DND-41 (cell line): Measurements from ENCODE around the gene SLC22A14.
"Not testable (repeated sequence)": the region's sequence is repeated elsewhere in the genome, so short reads cannot be mapped to it uniquely, and the experiment has no call there.

Source experiments
- ATAC-seq: fragments of 200-7000 bp; cut with Tn5 transposase; 3 replicates; pipeline ENCODE4 v1.9.1; 2021; ENCODE audit warnings: low read depth; ENCODE audit not compliant: insufficient read depth
- DNase-seq: peaks from one replicate; pipeline ENCODE4 v3.0.0-alpha.2; 2020
- H2AFZ ChIP-seq: 2 replicates; pipeline ENCODE4 v1.6.0; 2012; ENCODE audit warnings: low read depth, low read length
- H3K27ac ChIP-seq: 2 replicates; pipeline ENCODE4 v1.5.1; 2012; ENCODE audit warnings: low read length, inconsistent platforms
- H3K27me3 ChIP-seq: fragments of 200-600 bp; sonication (generic); 2 replicates; pipeline ENCODE4 v1.6.0; 2012; ENCODE audit warnings: low read length, mild to moderate bottlenecking, inconsistent platforms; ENCODE audit not compliant: insufficient read depth, poor library complexity
- H3K36me3 ChIP-seq: 2 replicates; pipeline ENCODE4 v1.5.1; 2012; ENCODE audit warnings: low read length, inconsistent platforms; ENCODE audit not compliant: insufficient read depth
- H3K4me1 ChIP-seq: 2 replicates; pipeline ENCODE4 v1.5.1; 2012; ENCODE audit warnings: mild to moderate bottlenecking, low read length; ENCODE audit not compliant: insufficient read depth
- H3K4me2 ChIP-seq: 2 replicates; pipeline ENCODE4 v1.6.0; 2012; ENCODE audit warnings: mild to moderate bottlenecking, moderate library complexity, low read length, inconsistent platforms; ENCODE audit not compliant: insufficient read depth
- H3K4me3 ChIP-seq, 2 experiments: fragments of 200-600 bp in 1 of 2; shearing (Covaris generic) in 1 of 2; 2 replicates each; pipeline ENCODE4 v1.5.1; 2012 to 2016; ENCODE audit warnings: inconsistent platforms in 2 of 2, low read length in 2 of 2, mild to moderate bottlenecking in 2 of 2, low read depth in 1 of 2, moderate library complexity in 1 of 2
- H3K79me2 ChIP-seq: 2 replicates; pipeline ENCODE4 v1.6.0; 2012; ENCODE audit warnings: low read length, inconsistent platforms; ENCODE audit not compliant: insufficient read depth
- H3K9ac ChIP-seq: 2 replicates; pipeline ENCODE4 v1.6.0; 2012; ENCODE audit warnings: low read depth, mild to moderate bottlenecking, inconsistent platforms, low read length, moderate library complexity
- H3K9me3 ChIP-seq: 2 replicates; pipeline ENCODE4 v1.5.1; 2012; ENCODE audit warnings: low read length, moderate library complexity, mild to moderate bottlenecking, inconsistent platforms; ENCODE audit not compliant: insufficient read depth, severe bottlenecking
- H4K20me1 ChIP-seq: 2 replicates; pipeline ENCODE4 v1.6.0; 2012; ENCODE audit warnings: low read length; ENCODE audit not compliant: insufficient read depth
- EZH2 ChIP-seq: IDR thresholded peaks from 3 replicates; pipeline ENCODE4 v1.6.1; 2012; ENCODE audit warnings: borderline replicate concordance, low read depth, mild to moderate bottlenecking, moderate library complexity, low read length, inconsistent platforms; ENCODE audit not compliant: severe bottlenecking
- TF ChIP-seq, protein P1 (sequence below): IDR thresholded peaks from 2 replicates; pipeline ENCODE4 v1.5.1; 2012; ENCODE audit warnings: borderline replicate concordance, low read length, moderate library complexity, mild to moderate bottlenecking; ENCODE audit not compliant: poor library complexity, severe bottlenecking; ENCODE audit errors: extremely low read depth

The SLC22A14 gene

GRCh38 chr3:38316356-38317191, 34.5 kb downstream of the SLC22A14 start:
- no peaks in the 10 kb centered on the region for H3K36me3 ChIP-seq
- DNase-seq (no peak), ATAC-seq (no peak)
- H3K79me2 ChIP-seq, result no peaks in the 10 kb centered on the region
- H3K27me3 ChIP-seq, result peaks cover 4% of the 10 kb centered on the region
- no peaks in the 10 kb centered on the region for H3K9me3 ChIP-seq
- H3K4me2 ChIP-seq, result no peak overlapping the region
- TF ChIP-seq EZH2, result no peak
- TF ChIP-seq, protein P1, sequence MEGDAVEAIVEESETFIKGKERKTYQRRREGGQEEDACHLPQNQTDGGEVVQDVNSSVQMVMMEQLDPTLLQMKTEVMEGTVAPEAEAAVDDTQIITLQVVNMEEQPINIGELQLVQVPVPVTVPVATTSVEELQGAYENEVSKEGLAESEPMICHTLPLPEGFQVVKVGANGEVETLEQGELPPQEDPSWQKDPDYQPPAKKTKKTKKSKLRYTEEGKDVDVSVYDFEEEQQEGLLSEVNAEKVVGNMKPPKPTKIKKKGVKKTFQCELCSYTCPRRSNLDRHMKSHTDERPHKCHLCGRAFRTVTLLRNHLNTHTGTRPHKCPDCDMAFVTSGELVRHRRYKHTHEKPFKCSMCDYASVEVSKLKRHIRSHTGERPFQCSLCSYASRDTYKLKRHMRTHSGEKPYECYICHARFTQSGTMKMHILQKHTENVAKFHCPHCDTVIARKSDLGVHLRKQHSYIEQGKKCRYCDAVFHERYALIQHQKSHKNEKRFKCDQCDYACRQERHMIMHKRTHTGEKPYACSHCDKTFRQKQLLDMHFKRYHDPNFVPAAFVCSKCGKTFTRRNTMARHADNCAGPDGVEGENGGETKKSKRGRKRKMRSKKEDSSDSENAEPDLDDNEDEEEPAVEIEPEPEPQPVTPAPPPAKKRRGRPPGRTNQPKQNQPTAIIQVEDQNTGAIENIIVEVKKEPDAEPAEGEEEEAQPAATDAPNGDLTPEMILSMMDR, result no peak
- H4K20me1 ChIP-seq, result no peaks in the 10 kb centered on the region
- no peak overlapping the region for H3K27ac ChIP-seq
- H3K4me3 ChIP-seq, result no peak overlapping the region
- no peaks in the 10 kb centered on the region for H3K4me1 ChIP-seq
- no peak overlapping the region for H2AFZ ChIP-seq
- no peak overlapping the region for H3K9ac ChIP-seq

DNA sequence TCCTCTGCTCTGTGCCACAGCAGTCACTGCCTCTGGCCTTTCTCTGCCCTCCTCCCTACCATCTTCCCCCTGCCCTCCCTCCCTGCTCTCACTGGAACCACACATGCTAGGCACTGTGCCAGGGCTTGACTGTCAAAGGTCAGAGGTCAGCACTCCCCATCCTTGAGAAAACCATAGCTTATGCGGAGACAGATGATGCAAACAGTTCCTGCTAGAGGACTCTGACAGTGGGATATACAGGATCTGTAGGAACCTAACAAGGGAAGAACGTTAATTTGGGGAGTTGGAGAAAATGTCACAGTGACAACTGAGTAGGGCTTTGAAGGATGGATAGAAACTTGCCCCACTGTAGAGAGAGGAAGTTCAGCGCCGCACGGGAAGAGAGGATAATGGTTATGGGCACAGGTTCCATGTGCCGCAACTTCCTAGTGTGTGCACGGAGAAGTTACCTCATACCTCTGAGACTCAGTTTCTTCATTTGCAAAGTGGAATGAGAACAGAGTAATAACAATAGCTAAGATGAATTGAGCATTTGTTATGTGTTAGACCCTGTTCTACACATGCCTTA, 35.2 kb downstream of the SLC22A14 start:
- Histone ChIP-seq H3K4me1 (no peaks in the 10 kb centered on the region), H3K27me3 (no peaks in the 10 kb centered on the region), H3K79me2 (no peaks in the 10 kb centered on the region), H3K4me2 (no peak overlapping the region), H3K36me3 (no peaks in the 10 kb centered on the region), H3K9ac (no peak overlapping the region), H3K4me3 (no peak overlapping the region), H3K27ac (no peak overlapping the region), H3K9me3 (no peaks in the 10 kb centered on the region), H4K20me1 (no peaks in the 10 kb centered on the region), H2AFZ (no peak overlapping the region)
- no peak for TF ChIP-seq EZH2
- TF ChIP-seq, protein P1, result no peak
- ATAC-seq, result no peak
- DNase-seq, result no peak

- Histone ChIP-seq H3K27ac (no peak overlapping the region), H3K36me3 (no peaks in the 10 kb centered on the region), H4K20me1 (no peaks in the 10 kb centered on the region), H3K27me3 (no peaks in the 10 kb centered on the region), H3K4me1 (no peaks in the 10 kb centered on the region), H3K79me2 (no peaks in the 10 kb centered on the region), H3K9ac (no peak overlapping the region), H3K4me2 (no peak overlapping the region), H3K9me3 (no peaks in the 10 kb centered on the region), H2AFZ (no peak overlapping the region), H3K4me3 (no peak overlapping the region)
- no peak for TF ChIP-seq EZH2
- TF ChIP-seq, protein P1, result no peak
- DNase-seq (no peak), ATAC-seq (no peak)
Observed at GRCh38 chr3:38318766-38319671, 36.9 kb downstream of the SLC22A14 start.

GRCh38 chr3:38320638-38321037, 38.5 kb downstream of the SLC22A14 start:
- not testable (repeated sequence) for H3K27me3 ChIP-seq

More at GRCh38 chr3:38320638-38321037, 38.5 kb downstream of the SLC22A14 start:
- H3K27ac ChIP-seq, H2AFZ ChIP-seq, DNase-seq, H3K4me3 ChIP-seq, H3K9ac ChIP-seq, H3K4me1 ChIP-seq, H4K20me1 ChIP-seq, H3K36me3 ChIP-seq, ATAC-seq, H3K79me2 ChIP-seq, H3K9me3 ChIP-seq, H3K4me2 ChIP-seq: not testable (repeated sequence)
